Fibroblast of pulmonary artery (primary cell): ENCODE data around the gene C1QTNF6.

Experiments
- DNase-seq: peaks from one replicate; pipeline ENCODE4 v3.0.0-alpha.2; 2010; ENCODE audit warnings: low read depth
- H3K4me3 ChIP-seq: replicated peaks from 2 replicates; pipeline ENCODE4 v1.5.1; 2011; ENCODE audit warnings: low read depth, mild to moderate bottlenecking, control low read depth, low read length, moderate library complexity
- CTCF ChIP-seq: IDR thresholded peaks from 2 replicates; pipeline ENCODE4 v1.5.1; 2011; ENCODE audit warnings: mild to moderate bottlenecking, control low read depth, low read length, inconsistent platforms; ENCODE audit errors: missing control alignments

Gene C1QTNF6

GRCh38 chr22:37137903-37138665 is 50.0 kb downstream of the C1QTNF6 start:
- DNase-seq = no peak
- TF ChIP-seq CTCF = no peak

GRCh38 chr22:37137131-37137530 is 50.9 kb downstream of the C1QTNF6 start:
- no peak for DNase-seq
- H3K4me3 ChIP-seq = no peak overlapping the region
- no peak for TF ChIP-seq CTCF

More at GRCh38 chr22:37137903-37138665, 50.0 kb downstream of the C1QTNF6 start:
- no peak overlapping the region for H3K4me3 ChIP-seq

GRCh38 chr22:37135023-37135422 is 53.0 kb downstream of the C1QTNF6 start:
- H3K4me3 ChIP-seq = no peak overlapping the region
- no peak for DNase-seq
- TF ChIP-seq CTCF = no peak

GRCh38 chr22:37133304-37134018 is 54.6 kb downstream of the C1QTNF6 start:
- DNase-seq = no peak
- TF ChIP-seq CTCF = no peak
- H3K4me3 ChIP-seq = no peak overlapping the region

- no peak overlapping the region for H3K4me3 ChIP-seq
- DNase-seq = no peak
- no peak for TF ChIP-seq CTCF
These were observed 55.3 kb downstream of the C1QTNF6 start for GRCh38 chr22:37132773-37133172.
